Fibroblast of lung (primary cell): Measurements from ENCODE around the gene LCP1. TPM values are rescaled to one million over a fixed set of nuclear protein-coding genes. Genes with fewer than 3 reads are reported as not detected.

Experiments used
- DNase-seq, 2 donors: peaks; one replicate each; pipeline versions ENCODE4 v3.0.0 to v3.0.0-alpha.2; 2010; ENCODE audit warnings: low read depth in 2 of 2
- H2AFZ ChIP-seq: 2 replicates; pipeline ENCODE4 v1.5.1; 2012; ENCODE audit warnings: low read length, control low read depth, inconsistent platforms
- H3K27ac ChIP-seq: 2 replicates; pipeline ENCODE4 v1.5.1; 2011; ENCODE audit warnings: low read length, control low read depth; ENCODE audit not compliant: insufficient read depth
- H3K27me3 ChIP-seq: 2 replicates; pipeline ENCODE4 v1.5.1; 2011; ENCODE audit warnings: mild to moderate bottlenecking, low read length; ENCODE audit not compliant: control insufficient read depth, insufficient read depth
- H3K36me3 ChIP-seq: 2 replicates; pipeline ENCODE4 v1.5.1; 2011; ENCODE audit warnings: low read length; ENCODE audit not compliant: control insufficient read depth, insufficient read depth
- H3K4me1 ChIP-seq: 2 replicates; pipeline ENCODE4 v1.5.1; 2011; ENCODE audit warnings: low read length; ENCODE audit not compliant: control insufficient read depth, insufficient read depth; ENCODE audit errors: extremely low read depth
- H3K4me2 ChIP-seq: 2 replicates; pipeline ENCODE4 v1.5.1; 2011; ENCODE audit warnings: low read length, control low read depth; ENCODE audit not compliant: insufficient read depth; ENCODE audit errors: extremely low read depth
- H3K4me3 ChIP-seq, 4 experiments: fragments of 200-600 bp in 1 of 4; sonication (generic) in 1 of 4; replicated peaks in 1 of 4; 2 replicates each; pipeline ENCODE4 v1.5.1; 2011 to 2016; ENCODE audit warnings: low read length in 4 of 4, low read depth in 3 of 4, mild to moderate bottlenecking in 3 of 4, control low read depth in 2 of 4, inconsistent platforms in 1 of 4, mixed read lengths in 1 of 4; ENCODE audit not compliant: insufficient read depth in 1 of 4; ENCODE audit errors: control extremely low read depth in 1 of 4
- H3K79me2 ChIP-seq: 2 replicates; pipeline ENCODE4 v1.5.1; 2012; ENCODE audit warnings: mild to moderate bottlenecking, low read length, inconsistent platforms; ENCODE audit not compliant: control insufficient read depth, insufficient read depth
- H3K9ac ChIP-seq: 2 replicates; pipeline ENCODE4 v1.5.1; 2011; ENCODE audit warnings: mild to moderate bottlenecking, low read length, control low read depth; ENCODE audit not compliant: insufficient read depth
- H3K9me3 ChIP-seq: 2 replicates; pipeline ENCODE4 v1.5.1; 2012; ENCODE audit warnings: low read depth, low read length; ENCODE audit not compliant: control insufficient read depth, insufficient read depth
- H4K20me1 ChIP-seq: 2 replicates; pipeline ENCODE4 v1.5.1; 2011; ENCODE audit warnings: low read length; ENCODE audit not compliant: control insufficient read depth, insufficient read depth; ENCODE audit errors: extremely low read depth
- CTCF ChIP-seq, 2 donors: IDR thresholded peaks in 1 of 2; conservative IDR thresholded peaks in 1 of 2; 1 replicate in 1 of 2; 2 replicates in 1 of 2; pipeline ENCODE4 v1.5.1; 2011 to 2012; ENCODE audit warnings: low read length in 2 of 2, control low read depth in 1 of 2, inconsistent platforms in 1 of 2, low read depth in 1 of 2, mild to moderate bottlenecking in 1 of 2
- EZH2 ChIP-seq: IDR thresholded peaks from 2 replicates; pipeline ENCODE4 v1.5.1; 2012; ENCODE audit warnings: low read length, control low read depth, mild to moderate bottlenecking; ENCODE audit errors: missing control alignments
- polyA plus RNA-seq, 2 donors: library from polyadenylated mRNA; depleted of rRNA in 1 of 2; stranded (reverse) in 1 of 2; unstranded in 1 of 2; fragments of >200 nt; gene quantifications; 2 replicates each; pipeline ENCODE4 v1.2.1, GENCODE V29; 2011 to 2012; ENCODE audit warnings: missing spikeins in 1 of 2
- total RNA-seq: library from RNA; depleted of rRNA; stranded (reverse); fragments of >200 nt; gene quantifications from 2 replicates; pipeline ENCODE4 v1.2.1, GENCODE V29; 2014

The LCP1 gene
- total and polyA plus RNA-seq, 2 donors (not counting 1 experiment from before 2014, with no cell fraction given) = under 0.01 to 0.06 TPM

- Histone ChIP-seq H4K20me1 (no peaks in the 10 kb centered on the region), H3K9me3 (no peaks in the 10 kb centered on the region), H3K4me3 (no peak overlapping the region), H3K36me3 (no peaks in the 10 kb centered on the region), H2AFZ (no peak overlapping the region), H3K4me1 (no peaks in the 10 kb centered on the region), H3K9ac (no peak overlapping the region), H3K4me2 (no peak overlapping the region), H3K27ac (no peak overlapping the region), H3K79me2 (no peaks in the 10 kb centered on the region), H3K27me3 (no peaks in the 10 kb centered on the region)
- TF ChIP-seq EZH2 = no peak
- TF ChIP-seq CTCF (conservative IDR thresholded peaks at IDR 0.05 in 1 of 2, IDR thresholded peaks at IDR 0.05 in 1 of 2; ENCODE audit: low read depth in 1 of 2, low read length in 2 of 2) = no peak
- no peak for DNase-seq
These were observed 75.1 kb downstream of the LCP1 start for GRCh38 chr13:46106839-46107371.

GRCh38 chr13:46104868-46105267 is 77.1 kb downstream of the LCP1 start, which contains the start of gene CPB2:
CPB2 (minus strand) TSS chr13:46105033; CDS start chr13:46105009, 24 bp downstream.
- no peaks in the 10 kb centered on the region for H4K20me1 ChIP-seq
- no peak for TF ChIP-seq EZH2
- no peak for TF ChIP-seq CTCF (conservative IDR thresholded peaks at IDR 0.05 in 1 of 2, IDR thresholded peaks at IDR 0.05 in 1 of 2; ENCODE audit: low read depth in 1 of 2, low read length in 2 of 2)
- no peak within 1 kb of the TSS for H3K4me3 ChIP-seq
- no peak within 1 kb of the TSS for H3K27ac ChIP-seq
- H3K4me2 ChIP-seq = no peak within 1 kb of the TSS
- DNase-seq = no peak
- no peak within 1 kb of the TSS for H3K9ac ChIP-seq
- no peaks in the 10 kb centered on the region for H3K9me3 ChIP-seq
- no peaks in the 10 kb centered on the region for H3K4me1 ChIP-seq
- no peaks in the 10 kb centered on the region for H3K27me3 ChIP-seq
- H3K36me3 ChIP-seq = no peaks in the 10 kb centered on the region
- no peak within 1 kb of the TSS for H2AFZ ChIP-seq
- no peaks in the 10 kb centered on the region for H3K79me2 ChIP-seq

GRCh38 chr13:46103037-46103436 is 78.9 kb downstream of the LCP1 start:
- Histone ChIP-seq H3K9me3 (no peaks in the 10 kb centered on the region), H2AFZ (no peak overlapping the region), H3K27ac (no peak overlapping the region), H3K79me2 (no peaks in the 10 kb centered on the region), H3K36me3 (no peaks in the 10 kb centered on the region), H4K20me1 (no peaks in the 10 kb centered on the region), H3K9ac (no peak overlapping the region), H3K4me3 (no peak overlapping the region), H3K4me2 (no peak overlapping the region), H3K4me1 (no peaks in the 10 kb centered on the region), H3K27me3 (no peaks in the 10 kb centered on the region)
- DNase-seq = no peak
- no peak for TF ChIP-seq EZH2
- TF ChIP-seq CTCF (conservative IDR thresholded peaks at IDR 0.05 in 1 of 2, IDR thresholded peaks at IDR 0.05 in 1 of 2; ENCODE audit: low read depth in 1 of 2, low read length in 2 of 2) = no peak
